ENCODE data around the gene RAP2A. TPM values are rescaled to one million over a fixed set of nuclear protein-coding genes. Genes with fewer than 3 reads are reported as not detected.

Gene RAP2A
- total RNA-seq, 1 donor from 2014 or later, result 19.6 TPM

GRCh38 chr13:97441368-97441767 is 7.4 kb downstream of the RAP2A start:
- TF ChIP-seq POLR2AphosphoS5 (IDR thresholded peaks at IDR 0.05; ENCODE audit: insufficient read depth in 1 of 2, low read depth in 1 of 2) (no peak), CTCF (IDR thresholded peaks at IDR 0.05) (no peak), POLR2A (IDR thresholded peaks at IDR 0.05) (no peak)
- peaks cover 23% of the 10 kb centered on the region for H3K4me1 ChIP-seq
- H3K4me3 ChIP-seq, result no peak overlapping the region
- H3K36me3 ChIP-seq, result no peaks in the 10 kb centered on the region
- DNase-seq (ENCODE audit: extremely low spot score in 2 of 2), result no peak
- no peak overlapping the region for H3K27ac ChIP-seq
- no peaks in the 10 kb centered on the region for H3K27me3 ChIP-seq
- H3K9me3 ChIP-seq, result no peaks in the 10 kb centered on the region
- intact Hi-C loops (cut with DNase I), result no loop called here

DNA sequence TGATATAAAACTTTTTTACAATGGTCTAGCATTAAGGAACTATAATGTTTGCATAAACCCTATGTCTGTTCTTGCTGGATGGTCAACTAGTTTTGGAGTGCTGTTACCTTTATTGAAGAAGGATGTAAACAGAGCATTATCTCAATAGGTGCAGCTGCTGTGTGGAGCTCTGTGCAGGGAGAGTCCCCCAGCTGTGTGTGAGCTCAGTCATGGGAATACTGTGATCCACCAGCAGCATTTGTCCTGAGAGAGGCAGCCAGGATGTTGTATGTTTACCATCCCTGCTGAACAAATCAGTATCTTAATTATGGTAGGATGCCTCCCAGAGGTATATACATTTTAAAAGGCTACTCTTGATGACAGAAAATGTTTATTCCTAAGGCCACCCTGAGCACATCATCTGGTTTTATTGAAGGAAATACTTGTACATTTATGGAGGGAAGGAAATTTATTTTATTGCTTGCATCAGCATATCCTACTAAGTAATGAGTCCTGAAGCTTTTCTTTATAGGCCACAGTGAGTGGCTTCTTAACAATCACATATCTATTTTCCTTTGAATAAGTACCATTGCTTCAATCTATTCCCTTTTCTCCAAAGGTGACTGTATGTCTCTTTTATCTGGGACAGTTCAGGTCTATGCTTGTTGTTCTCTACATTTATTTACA is 11.7 kb downstream of the RAP2A start:
- Histone ChIP-seq H3K36me3 (no peaks in the 10 kb centered on the region), H3K27me3 (no peaks in the 10 kb centered on the region), H3K9me3 (no peaks in the 10 kb centered on the region), H3K4me1 (no peaks in the 10 kb centered on the region), H3K4me3 (no peak overlapping the region), H3K27ac (no peak overlapping the region)
- DNase-seq (ENCODE audit: extremely low spot score in 2 of 2), result no peak
- intact Hi-C loops (cut with DNase I), result no loop called here
- TF ChIP-seq CTCF (IDR thresholded peaks at IDR 0.05), result no peak
- TF ChIP-seq POLR2AphosphoS5 (IDR thresholded peaks at IDR 0.05; ENCODE audit: insufficient read depth in 1 of 2, low read depth in 1 of 2), result no peak
- no peak for TF ChIP-seq POLR2A (IDR thresholded peaks at IDR 0.05)

DNA sequence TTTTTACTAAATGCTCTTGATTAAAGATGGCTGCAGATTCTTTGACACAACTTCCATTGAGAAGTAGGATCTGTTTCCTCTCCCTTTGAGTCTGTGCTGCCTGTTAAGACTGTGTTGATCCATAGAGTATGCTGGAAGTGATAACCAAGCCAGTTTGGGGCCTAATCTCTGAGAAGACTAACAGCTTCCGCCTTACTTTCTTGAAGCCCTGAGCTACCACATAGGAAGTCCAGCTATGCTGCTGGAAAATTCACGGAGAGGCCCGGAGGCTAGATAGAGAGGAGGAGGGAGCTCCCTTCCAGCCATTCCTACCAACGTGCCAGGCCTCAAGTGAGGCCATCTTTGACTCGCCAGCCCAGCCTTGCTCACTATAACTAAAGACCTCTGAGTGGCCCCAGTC is 12.5 kb downstream of the RAP2A start:
- no peak for DNase-seq (ENCODE audit: extremely low spot score in 2 of 2)
- Histone ChIP-seq H3K36me3 (no peaks in the 10 kb centered on the region), H3K4me3 (no peak overlapping the region), H3K27ac (no peak overlapping the region), H3K9me3 (no peaks in the 10 kb centered on the region), H3K27me3 (no peaks in the 10 kb centered on the region), H3K4me1 (no peaks in the 10 kb centered on the region)
- TF ChIP-seq POLR2AphosphoS5 (IDR thresholded peaks at IDR 0.05; ENCODE audit: insufficient read depth in 1 of 2, low read depth in 1 of 2) (no peak), POLR2A (IDR thresholded peaks at IDR 0.05) (no peak), CTCF (IDR thresholded peaks at IDR 0.05) (no peak)
- intact Hi-C loops (cut with DNase I), result no loop called here

DNA sequence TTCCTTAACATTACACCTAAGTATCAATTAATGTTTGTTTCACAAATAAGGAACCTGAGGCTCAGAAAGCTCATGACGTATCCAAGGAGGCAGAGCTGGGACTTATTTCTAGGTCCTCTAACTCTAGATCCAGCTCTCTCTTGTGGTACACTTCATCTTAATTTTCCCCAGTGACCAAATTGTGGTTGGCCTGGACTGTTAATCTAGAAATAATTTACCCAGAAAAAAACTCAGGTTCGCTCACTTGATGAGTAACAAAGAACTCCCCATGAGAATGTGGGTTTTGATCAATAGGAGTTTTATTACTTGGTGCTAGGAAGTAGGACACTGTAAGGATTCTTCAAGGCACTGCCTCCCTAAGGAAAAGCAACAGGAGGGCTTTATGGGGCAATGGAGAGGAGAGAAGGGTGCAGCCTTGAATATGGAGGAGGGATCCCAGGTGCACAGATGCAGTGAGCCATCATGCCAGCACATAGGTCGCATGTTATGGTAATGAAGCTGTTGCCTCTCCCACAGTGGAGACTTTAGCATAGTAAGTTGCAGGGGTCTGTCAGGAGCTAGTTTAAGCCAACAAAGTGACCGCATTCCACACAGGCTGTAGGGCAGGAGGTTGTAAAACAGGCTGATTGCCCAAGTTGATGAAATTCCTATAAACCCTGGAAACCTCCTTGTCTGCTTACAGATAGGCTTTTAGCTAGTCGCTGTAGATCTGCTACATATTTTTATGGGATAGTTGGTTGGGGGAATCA is 14.7 kb downstream of the RAP2A start:
- Histone ChIP-seq H3K36me3 (no peaks in the 10 kb centered on the region), H3K9me3 (no peaks in the 10 kb centered on the region), H3K4me3 (no peak overlapping the region), H3K27ac (no peak overlapping the region), H3K4me1 (no peaks in the 10 kb centered on the region), H3K27me3 (no peaks in the 10 kb centered on the region)
- no peak for DNase-seq (ENCODE audit: extremely low spot score in 2 of 2)
- TF ChIP-seq CTCF (IDR thresholded peaks at IDR 0.05), result no peak
- no peak for TF ChIP-seq POLR2AphosphoS5 (IDR thresholded peaks at IDR 0.05; ENCODE audit: insufficient read depth in 1 of 2, low read depth in 1 of 2)
- no peak for TF ChIP-seq POLR2A (IDR thresholded peaks at IDR 0.05)
- intact Hi-C loops (cut with DNase I), result no loop called here

DNA sequence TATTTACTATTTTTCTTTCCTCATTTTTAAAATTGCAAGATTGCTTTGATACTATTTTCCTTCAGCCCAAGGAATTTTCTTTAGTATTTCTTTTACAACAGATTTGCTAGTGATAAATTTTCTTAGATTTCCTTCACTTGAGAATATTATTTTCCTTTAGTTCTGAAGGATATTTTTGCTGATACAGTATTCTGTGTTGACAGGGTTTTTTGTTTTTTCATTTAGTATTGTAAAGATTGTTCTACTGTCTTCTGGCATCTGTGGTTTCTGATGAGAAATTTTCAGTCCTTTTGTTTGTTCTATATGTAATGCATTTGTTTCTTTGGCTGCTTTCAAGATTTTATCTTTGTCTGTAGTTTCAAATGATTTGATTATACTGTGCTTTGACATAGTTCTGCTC is 20.7 kb downstream of the RAP2A start:
- no peak overlapping the region for H3K4me3 ChIP-seq
- DNase-seq (ENCODE audit: extremely low spot score in 2 of 2), result no peak
- intact Hi-C loops (cut with DNase I), result no loop called here
- no peaks in the 10 kb centered on the region for H3K9me3 ChIP-seq
- H3K36me3 ChIP-seq, result no peaks in the 10 kb centered on the region
- no peak overlapping the region for H3K27ac ChIP-seq
- H3K4me1 ChIP-seq, result peaks cover 8% of the 10 kb centered on the region
- TF ChIP-seq CTCF (IDR thresholded peaks at IDR 0.05), result no peak
- TF ChIP-seq POLR2A (IDR thresholded peaks at IDR 0.05), result no peak
- no peak for TF ChIP-seq POLR2AphosphoS5 (IDR thresholded peaks at IDR 0.05; ENCODE audit: insufficient read depth in 1 of 2, low read depth in 1 of 2)
- H3K27me3 ChIP-seq, result no peaks in the 10 kb centered on the region
